CD4-positive, alpha-beta T cell treated with Interleukin-6 at 100 ng/mL for 8 hours (primary cell): Measurements from ENCODE around the gene GRID1.
"Not testable (repeated sequence)": the region's sequence is repeated elsewhere in the genome, so short reads cannot be mapped to it uniquely, and the experiment has no call there.

Experiments used
- DNase-seq: peaks from one replicate; pipeline ENCODE4 v3.0.0-alpha.2; 2020; ENCODE audit warnings: mixed read lengths, low spot score

Gene GRID1

DNA sequence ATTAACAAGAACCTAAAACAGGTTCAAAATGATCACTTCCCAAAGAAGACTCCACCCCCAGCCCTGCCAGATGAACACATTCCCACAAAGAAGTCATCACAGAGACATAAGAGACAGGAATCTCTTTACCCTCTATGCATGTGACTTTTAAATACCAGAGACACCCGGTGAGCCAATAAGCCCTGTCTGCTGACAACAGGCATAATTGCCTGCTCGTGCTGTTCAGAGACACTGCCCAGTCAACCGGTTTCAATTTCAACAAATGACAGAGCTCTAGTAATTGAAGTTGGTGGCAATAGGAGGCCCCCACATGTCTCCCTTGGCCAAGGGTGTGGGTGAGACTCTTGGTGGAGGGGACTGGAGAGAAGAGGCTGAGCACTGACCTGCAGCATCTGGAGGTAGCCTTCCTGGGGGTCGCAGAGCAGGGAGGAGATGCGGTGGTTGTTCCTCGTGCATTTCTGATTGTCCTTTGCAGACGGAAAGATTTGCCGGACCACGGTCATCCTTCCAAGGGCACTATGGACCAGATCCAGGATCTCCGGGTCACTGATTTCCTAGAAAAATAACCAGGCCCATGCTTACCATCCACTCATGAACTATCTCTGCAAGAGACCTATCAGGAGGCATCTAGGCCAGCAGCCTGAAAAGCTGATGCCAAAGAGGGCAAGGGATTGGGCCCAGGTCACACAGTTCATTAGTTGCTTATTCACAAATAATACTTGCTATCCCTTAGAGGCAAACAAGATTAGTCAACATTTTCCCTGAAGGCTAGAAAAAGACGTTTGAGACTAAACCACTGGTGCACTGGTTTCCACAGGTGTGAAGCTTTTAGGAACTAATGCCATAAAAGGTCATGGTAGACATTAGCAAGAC lies 497.7 kb downstream of the GRID1 start:
- DNase-seq = no peak

- no peak for DNase-seq
Measured at GRCh38 chr10:85864868-85865526, 501.6 kb downstream of the GRID1 start.

GRCh38 chr10:85864173-85864549 lies 502.4 kb downstream of the GRID1 start:
- DNase-seq = no peak

DNA sequence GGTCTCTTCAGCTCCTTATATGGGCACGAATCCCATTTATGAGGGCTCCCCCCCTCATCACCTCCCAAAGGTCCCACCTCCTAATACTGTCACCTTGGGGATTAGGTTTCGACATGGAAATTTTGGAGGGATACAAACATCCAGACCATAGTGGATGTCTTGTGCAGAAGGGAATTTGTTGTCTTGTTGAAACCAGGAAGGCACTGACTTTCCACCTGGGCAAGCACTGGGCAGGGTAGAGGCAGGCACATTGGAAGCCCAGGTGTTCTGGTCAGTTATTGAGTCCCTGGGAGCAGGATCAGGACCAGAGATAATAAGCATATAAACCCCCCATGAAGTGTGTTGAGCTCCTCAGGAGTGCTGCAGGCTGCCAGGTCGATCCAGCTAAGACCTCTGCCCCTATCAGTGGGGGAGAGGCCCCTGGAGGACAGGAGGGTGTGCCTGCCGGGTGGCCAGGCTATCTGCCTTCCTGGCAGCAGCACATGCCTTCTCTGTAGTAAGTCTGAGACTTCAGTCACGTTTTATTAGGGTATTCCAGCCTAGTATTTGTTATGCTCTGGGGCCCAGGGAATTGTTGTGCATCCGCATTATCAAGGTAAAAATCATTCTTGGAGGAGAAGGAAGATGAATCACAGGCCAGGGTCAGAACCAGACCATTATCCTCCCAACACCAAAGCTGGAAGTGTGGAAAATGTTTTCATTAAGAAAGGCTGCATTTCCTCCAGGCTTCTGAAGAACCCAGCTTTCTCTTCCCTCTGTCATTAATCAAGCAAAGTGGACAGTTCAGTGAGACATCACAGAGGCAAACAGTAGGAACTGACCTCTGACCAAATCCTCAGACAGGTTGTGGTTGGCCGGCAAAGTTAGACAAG lies 503.1 kb downstream of the GRID1 start:
- DNase-seq = no peak

DNA sequence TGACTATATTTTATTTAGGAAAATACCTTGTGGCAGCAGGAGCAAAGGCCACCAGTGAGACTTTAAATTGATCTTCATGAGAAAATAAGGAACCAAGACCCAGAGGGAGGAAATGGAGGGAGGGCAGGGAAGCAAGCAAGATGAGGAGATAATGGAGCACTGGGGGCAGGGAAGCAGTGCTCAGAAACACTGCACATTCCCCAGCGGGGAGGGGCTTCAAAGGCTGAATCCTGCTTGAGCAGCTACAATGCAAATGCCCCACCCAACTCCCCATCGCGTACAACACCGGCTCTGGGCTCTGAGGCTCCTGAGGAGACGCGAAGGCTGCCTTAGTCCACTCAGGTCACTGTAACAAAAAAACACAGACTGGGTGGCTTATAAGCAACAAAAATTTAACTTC lies 503.8 kb downstream of the GRID1 start:
- DNase-seq = no peak

DNA sequence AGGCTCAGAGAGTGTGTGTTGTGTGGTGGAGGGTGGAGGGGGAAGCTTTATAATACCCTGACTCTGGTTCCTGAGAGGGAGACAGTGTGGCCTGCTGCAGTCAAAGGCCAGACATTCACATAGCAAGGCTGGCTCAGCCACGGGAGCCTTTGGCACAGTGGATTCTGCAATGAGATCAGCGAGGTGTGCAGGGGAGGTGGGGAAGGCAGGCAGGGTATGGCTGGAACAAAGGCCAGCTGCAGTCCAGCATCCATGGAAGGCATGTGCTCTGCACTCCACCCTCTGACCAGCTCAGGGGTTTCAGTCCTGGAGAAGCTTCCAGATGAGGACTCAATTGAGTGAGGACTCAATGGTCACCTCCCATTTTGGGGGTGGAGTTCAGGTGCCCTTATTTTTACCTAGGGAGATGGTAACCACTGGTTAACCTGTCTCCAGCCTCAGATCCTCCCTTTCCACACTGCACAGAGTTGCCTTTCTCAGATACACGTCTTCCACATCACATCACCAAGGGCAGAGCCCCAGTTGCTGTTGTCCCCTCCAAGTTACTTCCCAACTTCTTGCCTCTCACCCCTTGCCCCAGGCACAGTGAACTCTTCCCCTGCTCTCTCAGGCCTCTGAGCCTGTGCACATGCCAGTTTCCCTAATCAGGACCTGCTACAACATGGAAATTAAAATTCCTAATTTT lies 504.9 kb downstream of the GRID1 start:
- DNase-seq = no peak

GRCh38 chr10:85859859-85860258 lies 506.7 kb downstream of the GRID1 start:
- DNase-seq = no peak

- no peak for DNase-seq
Measured at GRCh38 chr10:85858776-85859515, 507.6 kb downstream of the GRID1 start.

- DNase-seq = no peak
Measured at GRCh38 chr10:85857791-85858190, 508.8 kb downstream of the GRID1 start.

GRCh38 chr10:85857305-85857704 lies 509.3 kb downstream of the GRID1 start:
- DNase-seq = no peak

DNA sequence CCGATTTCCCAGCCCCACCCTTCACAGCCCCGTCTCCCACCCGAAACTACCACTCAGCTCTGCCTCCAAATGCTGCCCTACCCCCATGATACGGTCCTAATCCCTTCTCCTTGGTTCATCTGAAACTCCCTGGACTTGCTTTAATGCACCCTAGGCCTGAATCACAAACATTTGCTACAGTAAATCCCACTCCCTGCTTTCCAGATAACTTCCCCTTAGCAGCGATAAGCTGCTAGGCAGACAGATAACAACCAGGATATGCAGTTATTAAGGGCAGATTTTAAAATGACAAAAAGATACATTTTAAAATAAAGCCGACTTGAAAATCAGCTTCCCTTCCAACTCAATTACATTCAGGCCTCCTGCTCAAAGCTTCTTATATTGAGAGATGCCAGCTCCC lies 514.7 kb downstream of the GRID1 start:
- no peak for DNase-seq

DNA sequence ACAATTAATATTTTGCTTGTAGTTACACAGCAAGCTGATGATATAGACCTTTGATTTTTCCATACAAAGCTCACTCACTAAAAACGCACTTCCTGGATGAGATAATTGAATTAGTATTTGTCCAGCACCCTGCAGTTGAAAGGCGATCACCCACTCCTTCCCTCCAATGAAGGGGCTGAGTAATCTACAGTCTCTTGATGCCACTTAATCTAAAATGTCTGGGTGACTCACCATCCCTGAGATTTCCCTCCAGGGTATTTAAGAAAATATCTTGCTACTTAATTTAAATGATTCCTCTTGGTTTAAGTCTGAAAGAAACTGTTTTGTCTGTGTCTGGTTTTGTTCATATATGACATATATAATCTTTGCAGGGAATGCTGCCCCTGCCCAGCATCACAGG lies 515.3 kb downstream of the GRID1 start:
- no peak for DNase-seq

- no peak for DNase-seq
Measured at GRCh38 chr10:85850736-85851135, 515.9 kb downstream of the GRID1 start.

DNA sequence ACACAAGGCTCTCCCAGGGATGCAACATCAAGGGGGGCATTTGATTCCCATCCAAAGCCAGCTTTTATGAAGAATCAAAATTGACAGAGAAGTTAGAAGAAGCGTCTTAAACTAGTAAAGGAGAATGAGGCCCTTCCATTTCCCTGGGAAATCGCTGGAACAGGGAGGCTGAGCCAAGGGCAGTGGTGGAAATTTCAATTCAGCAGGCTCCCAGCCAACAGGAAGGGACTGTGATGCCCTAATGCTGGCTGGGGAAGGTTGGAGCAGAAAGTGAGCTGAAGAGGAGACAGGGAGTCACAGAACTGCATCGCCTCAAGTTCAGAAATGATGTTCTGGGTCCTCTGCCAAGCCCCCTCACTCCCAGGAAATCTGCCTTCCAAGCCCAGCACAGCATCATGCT lies 517.3 kb downstream of the GRID1 start:
- DNase-seq = no peak

DNA sequence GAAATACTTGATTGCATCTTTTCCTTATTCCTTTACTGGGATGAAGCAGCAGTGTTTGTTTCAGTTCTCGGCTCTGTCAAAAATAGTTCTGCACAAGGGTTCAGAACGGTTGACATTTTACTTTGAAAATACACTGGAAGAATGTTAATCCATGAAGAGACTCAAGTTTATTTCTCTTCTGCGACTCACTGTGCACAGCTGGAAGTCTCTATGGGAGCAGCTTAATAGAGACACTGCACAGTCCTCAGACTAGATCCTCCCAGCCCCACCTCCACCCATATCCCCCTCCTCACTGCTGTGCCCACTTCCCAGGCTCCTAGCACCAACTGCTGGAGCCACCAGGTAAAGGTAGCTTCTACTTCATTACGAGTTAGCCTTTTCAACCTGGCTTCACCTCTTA lies 517.8 kb downstream of the GRID1 start:
- DNase-seq = no peak

GRCh38 chr10:85847085-85847484 lies 519.5 kb downstream of the GRID1 start:
- no peak for DNase-seq

- not testable (repeated sequence) for DNase-seq
Measured at GRCh38 chr10:85838660-85839059, 527.9 kb downstream of the GRID1 start.

DNA sequence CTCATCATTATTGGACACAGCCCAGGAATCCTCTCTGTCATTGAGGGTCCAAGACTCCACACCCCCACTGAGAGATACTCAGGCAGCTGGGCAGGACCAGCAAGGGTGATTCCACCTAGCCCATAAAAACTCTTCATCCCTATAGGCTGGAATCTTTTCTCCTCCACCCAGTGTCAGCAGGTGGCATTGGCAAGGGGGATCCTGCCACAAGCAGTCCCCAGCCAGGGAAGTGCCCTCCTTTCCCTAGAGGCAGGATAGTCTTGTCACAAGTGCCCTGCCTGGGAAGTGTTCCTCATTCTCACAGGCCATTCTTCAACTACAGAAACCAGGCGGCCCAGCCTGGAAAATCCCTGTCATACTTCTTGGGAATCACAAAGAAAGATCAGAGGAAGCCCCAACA lies 533.6 kb downstream of the GRID1 start:
- no peak for DNase-seq

GRCh38 chr10:85831422-85831821 lies 535.2 kb downstream of the GRID1 start:
- DNase-seq = no peak

DNA sequence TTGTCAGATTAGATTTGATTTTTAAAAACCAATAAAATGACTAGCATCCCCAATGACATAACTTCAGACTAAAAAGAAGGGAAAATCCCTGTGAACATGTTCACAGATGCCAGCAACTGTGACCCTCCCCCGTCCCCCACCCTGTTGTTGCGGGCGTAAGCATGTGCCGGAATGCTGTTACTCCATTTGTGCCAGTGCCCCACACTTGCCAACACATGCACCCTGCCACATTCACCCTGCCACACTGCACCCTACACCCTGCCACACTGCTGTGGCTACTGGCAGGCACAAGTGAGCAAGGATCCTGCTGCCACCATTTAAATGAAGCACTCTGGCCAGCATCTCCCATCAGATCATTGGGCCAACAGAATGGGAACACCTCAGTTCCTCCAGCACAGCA lies 540.2 kb downstream of the GRID1 start:
- DNase-seq = no peak

DNA sequence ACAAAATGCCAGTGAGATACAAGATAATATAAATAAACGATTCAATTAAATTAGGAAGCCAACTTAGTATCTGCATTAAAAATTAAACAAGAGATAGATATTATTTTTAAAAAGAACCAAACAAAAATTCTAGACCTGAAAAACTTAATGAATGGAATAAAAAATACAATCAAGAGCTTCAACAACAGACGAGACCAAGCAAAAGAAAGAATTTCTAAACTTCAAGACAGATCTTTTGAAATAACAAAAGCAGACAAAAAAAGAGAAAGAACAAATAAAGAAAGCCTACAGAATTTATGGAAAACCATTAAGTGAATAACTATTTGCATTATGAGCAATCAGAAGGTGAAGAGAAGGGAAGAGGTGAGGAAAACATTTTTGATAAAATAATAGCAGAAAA lies 555.2 kb downstream of the GRID1 start:
- no peak for DNase-seq
